GM12872 (cell line): ENCODE results near the gene TMEM135.

ENCODE experiments used
- TF ChIP-seq, protein P1 (sequence below): IDR thresholded peaks from 3 replicates; pipeline ENCODE4 v1.5.1; 2011; ENCODE audit warnings: low read depth, mild to moderate bottlenecking, low read length, moderate library complexity; ENCODE audit not compliant: insufficient read depth

The TMEM135 gene

DNA sequence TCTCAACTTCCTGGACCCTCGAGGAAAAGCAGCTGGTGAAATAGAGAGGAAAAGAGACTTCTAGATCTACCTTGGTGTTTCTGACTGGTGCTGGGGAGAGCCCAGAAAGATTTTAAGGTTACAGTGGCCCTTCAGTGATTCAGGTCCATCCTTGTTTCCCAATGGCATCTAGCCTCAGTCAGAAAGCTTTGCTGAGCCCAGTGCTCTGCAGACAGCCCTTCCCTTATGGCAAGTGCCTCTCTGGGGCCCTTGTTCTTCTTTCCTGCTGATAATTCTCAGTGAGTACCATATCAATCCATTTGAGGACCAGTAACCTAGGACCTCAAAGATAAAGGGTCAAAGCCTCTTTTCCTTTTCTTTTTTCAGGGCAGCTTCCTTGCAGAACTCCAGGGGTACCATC lies 25.1 kb upstream of the TMEM135 start:
- TF ChIP-seq, protein P1, sequence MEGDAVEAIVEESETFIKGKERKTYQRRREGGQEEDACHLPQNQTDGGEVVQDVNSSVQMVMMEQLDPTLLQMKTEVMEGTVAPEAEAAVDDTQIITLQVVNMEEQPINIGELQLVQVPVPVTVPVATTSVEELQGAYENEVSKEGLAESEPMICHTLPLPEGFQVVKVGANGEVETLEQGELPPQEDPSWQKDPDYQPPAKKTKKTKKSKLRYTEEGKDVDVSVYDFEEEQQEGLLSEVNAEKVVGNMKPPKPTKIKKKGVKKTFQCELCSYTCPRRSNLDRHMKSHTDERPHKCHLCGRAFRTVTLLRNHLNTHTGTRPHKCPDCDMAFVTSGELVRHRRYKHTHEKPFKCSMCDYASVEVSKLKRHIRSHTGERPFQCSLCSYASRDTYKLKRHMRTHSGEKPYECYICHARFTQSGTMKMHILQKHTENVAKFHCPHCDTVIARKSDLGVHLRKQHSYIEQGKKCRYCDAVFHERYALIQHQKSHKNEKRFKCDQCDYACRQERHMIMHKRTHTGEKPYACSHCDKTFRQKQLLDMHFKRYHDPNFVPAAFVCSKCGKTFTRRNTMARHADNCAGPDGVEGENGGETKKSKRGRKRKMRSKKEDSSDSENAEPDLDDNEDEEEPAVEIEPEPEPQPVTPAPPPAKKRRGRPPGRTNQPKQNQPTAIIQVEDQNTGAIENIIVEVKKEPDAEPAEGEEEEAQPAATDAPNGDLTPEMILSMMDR: no peak

- TF ChIP-seq, protein P1: no peak
Measured at GRCh38 chr11:87013912-87014825, 23.6 kb upstream of the TMEM135 start.

DNA sequence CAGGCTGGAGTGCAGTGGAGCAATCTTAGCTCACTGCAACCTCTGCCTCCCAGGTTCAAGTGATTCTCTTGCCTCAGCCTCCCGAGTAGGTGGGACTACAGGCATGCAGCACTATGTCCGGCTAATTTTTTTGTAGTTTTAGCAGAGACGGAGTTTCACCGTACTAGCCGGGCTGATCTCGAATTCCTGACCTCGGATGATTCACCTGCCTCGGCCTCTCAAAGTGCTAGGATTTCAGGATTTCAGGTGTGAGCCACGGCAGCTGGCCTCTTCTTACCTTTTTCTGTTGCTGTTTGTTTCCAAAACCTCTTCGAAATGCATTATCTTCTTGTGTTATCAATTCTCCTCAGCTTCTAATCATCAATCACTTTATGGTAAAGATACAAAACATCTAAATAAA lies 22.1 kb upstream of the TMEM135 start:
- TF ChIP-seq, protein P1: no peak

DNA sequence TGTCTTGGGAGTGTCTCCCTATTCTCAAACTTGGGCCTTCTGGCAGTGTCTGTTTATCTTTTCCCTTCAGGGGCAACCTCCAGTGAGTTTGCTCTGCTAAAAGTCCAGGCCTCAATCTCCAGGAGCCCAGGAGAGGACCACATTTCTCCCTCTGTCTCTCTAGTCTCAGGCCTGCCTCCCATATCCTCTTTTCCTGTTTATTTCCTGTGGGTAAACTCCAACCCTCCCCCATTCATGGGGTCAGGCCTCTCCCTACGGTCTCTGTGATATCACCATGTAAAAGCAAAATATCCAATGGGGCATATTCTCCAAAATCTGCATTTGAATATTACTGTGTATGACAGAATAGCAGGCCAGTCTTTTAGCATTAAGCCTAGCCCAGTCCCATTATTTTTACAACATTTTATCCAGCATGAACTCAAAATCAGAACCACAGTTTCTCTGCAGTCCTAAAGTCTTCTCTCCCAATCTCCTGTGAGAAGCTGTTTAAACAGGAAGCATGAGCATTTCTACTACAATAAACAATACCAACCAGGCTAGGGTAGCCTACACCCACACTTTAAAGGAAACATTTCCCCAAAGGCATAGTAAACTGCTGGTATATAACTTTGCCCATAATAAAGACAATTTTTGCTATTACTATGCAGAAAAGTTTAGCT lies 18.0 kb upstream of the TMEM135 start:
- TF ChIP-seq, protein P1: no peak

DNA sequence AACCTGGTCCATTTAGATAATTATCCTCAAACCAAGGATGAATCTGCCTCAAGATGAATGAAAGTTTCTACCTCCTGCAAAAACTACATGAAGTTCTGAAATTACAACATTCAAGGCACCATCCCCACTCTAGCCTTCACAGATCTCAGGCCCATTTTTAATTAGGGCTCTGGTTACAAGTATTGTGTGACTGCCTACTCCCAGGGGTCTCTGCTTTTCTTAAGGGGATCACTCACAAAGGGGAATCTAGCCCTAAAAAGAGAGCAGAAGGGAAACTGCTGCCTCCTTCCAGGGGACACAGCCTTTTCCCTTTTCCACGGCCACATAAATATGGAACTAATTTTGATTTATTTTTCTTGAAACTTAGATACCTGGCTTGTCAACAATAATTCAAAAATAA lies 17.4 kb upstream of the TMEM135 start:
- TF ChIP-seq, protein P1: no peak

GRCh38 chr11:87020764-87021365 lies 16.9 kb upstream of the TMEM135 start:
- TF ChIP-seq, protein P1: no peak

- TF ChIP-seq, protein P1: no peak
Measured at GRCh38 chr11:87022254-87022653, 15.5 kb upstream of the TMEM135 start.
